HepG2 (cell line): ENCODE data around the gene CD164L2. TPM values are rescaled to one million over a fixed set of nuclear protein-coding genes. Genes with fewer than 3 reads are reported as not detected.
A peak's percentile ranks its signal among the peaks of the same experiment; 100 is the strongest.

ENCODE experiments used
- ATM ChIP-seq: fragments of 450-650 bp; IDR thresholded peaks from 2 replicates; pipeline ENCODE4 v1.7.1; 2017; ENCODE audit warnings: mild to moderate bottlenecking, borderline replicate concordance
- CSRNP1 ChIP-seq: sonication (generic); formaldehyde crosslinking; IDR thresholded peaks from 2 replicates; pipeline ENCODE4 v1.8.1; 2023; ENCODE audit warnings: mild to moderate bottlenecking, missing genetic modification reagents
- IRF1 ChIP-seq: sonication (generic); formaldehyde crosslinking; IDR thresholded peaks from 2 replicates; pipeline ENCODE4 v1.4.0; 2020; ENCODE audit warnings: low read depth, mild to moderate bottlenecking, missing genetic modification reagents
- MBD4 ChIP-seq: IDR thresholded peaks from 2 replicates; pipeline ENCODE4 v1.6.1; 2012; ENCODE audit warnings: low read length, inconsistent platforms, borderline replicate concordance
- NR2F1 ChIP-seq, 2 experiments: fragments of 450-650 bp in 1 of 2; formaldehyde crosslinking in 1 of 2; IDR thresholded peaks; 2 replicates each; pipeline versions ENCODE4 v1.5.0 to v1.6.1; 2016 to 2020; ENCODE audit warnings: mild to moderate bottlenecking in 1 of 2, missing compliant biosample characterization in 1 of 2, missing genetic modification reagents in 1 of 2, moderate library complexity in 1 of 2
- TERF1 ChIP-seq: sonication (generic); formaldehyde crosslinking; IDR thresholded peaks from 2 replicates; pipeline ENCODE4 v1.8.0; 2022; ENCODE audit warnings: mild to moderate bottlenecking, missing genetic modification reagents, moderate library complexity
- ZBTB20 ChIP-seq: sonication (generic); formaldehyde crosslinking; IDR thresholded peaks from 2 replicates; pipeline ENCODE4 v1.8.1; 2023; ENCODE audit warnings: missing genetic modification reagents, low read depth, mild to moderate bottlenecking, borderline replicate concordance
- ZBTB37 ChIP-seq: sonication (generic); formaldehyde crosslinking; IDR thresholded peaks from 2 replicates; pipeline ENCODE4 v1.4.0; 2020; ENCODE audit warnings: mild to moderate bottlenecking, missing genetic modification reagents
- ZBTB8A ChIP-seq: sonication (generic); formaldehyde crosslinking; IDR thresholded peaks from 2 replicates; pipeline ENCODE4 v1.4.0; 2020; ENCODE audit warnings: mild to moderate bottlenecking, low read depth, missing genetic modification reagents, borderline replicate concordance
- ZKSCAN8 ChIP-seq: IDR thresholded peaks from 2 replicates; pipeline ENCODE4 v1.6.1; 2016; ENCODE audit warnings: borderline replicate concordance, missing genetic modification reagents, missing compliant biosample characterization
- ZNF207 ChIP-seq: fragments of 450-650 bp; IDR thresholded peaks from 2 replicates; pipeline ENCODE4 v1.6.1; 2016; ENCODE audit warnings: antibody characterized with exemption, borderline replicate concordance
- ZNF276 ChIP-seq: sonication (generic); formaldehyde crosslinking; IDR thresholded peaks from 2 replicates; pipeline ENCODE4 v1.4.0; 2020; ENCODE audit warnings: mild to moderate bottlenecking, low read depth, missing genetic modification reagents
- ZNF281 ChIP-seq: sonication (generic); formaldehyde crosslinking; IDR thresholded peaks from 2 replicates; pipeline ENCODE4 v1.4.0; 2020; ENCODE audit warnings: missing genetic modification reagents, borderline replicate concordance
- ZNF282 ChIP-seq: fragments of 450-650 bp; IDR thresholded peaks from 2 replicates; pipeline ENCODE4 v1.6.1; 2018; ENCODE audit not compliant: partially characterized antibody
- ZNF704 ChIP-seq: sonication (generic); formaldehyde crosslinking; IDR thresholded peaks from 2 replicates; pipeline ENCODE4 v1.8.1; 2023; ENCODE audit warnings: mild to moderate bottlenecking, inconsistent platforms, moderate library complexity, missing genetic modification reagents, borderline replicate concordance
- ZNF781 ChIP-seq: sonication (generic); formaldehyde crosslinking; IDR thresholded peaks from 2 replicates; pipeline ENCODE4 v1.5.1; 2020; ENCODE audit warnings: borderline replicate concordance, mild to moderate bottlenecking, missing genetic modification reagents; ENCODE audit errors: not compliant biosample characterization
- polyA plus RNA-seq, 8 experiments: library from polyadenylated mRNA; depleted of rRNA in 3 of 8; stranded (reverse) in 7 of 8; unstranded in 1 of 8; fragments of >200 nt; fragmentation: Illumina TruSeq in 4 of 8; extraction: Trizol in 4 of 8; gene quantifications; 2 replicates each; pipeline versions ENCODE4 v1.2.1 to v1.2.3, GENCODE V29; 2011 to 2016; ENCODE audit warnings: low read depth in 4 of 8, missing spikeins in 1 of 8, mixed read lengths in 1 of 8; ENCODE audit not compliant: insufficient read depth in 1 of 8
- total RNA-seq, 5 experiments: library from RNA; depleted of rRNA; stranded (reverse); fragments of >200 nt; fragmentation: Illumina TruSeq; extraction: Trizol; gene quantifications; 2 replicates each; pipeline ENCODE4 v1.2.3, GENCODE V29; 2016; ENCODE audit warnings: low read depth in 1 of 5

Gene CD164L2
- total and polyA plus RNA-seq, 2 of the 13 experiments (the other 11 are each of a cell fraction or from before 2014, with no cell fraction given) = not detected

- TF ChIP-seq ZNF281 (peak; percentile 66; the same call in 1 of the 2 replicates), ZNF781 (no peak), MBD4 (no peak), ATM (no peak), ZBTB37 (no peak), IRF1 (CRISPR knock-in tag) (no peak), TERF1 (CRISPR knock-in tag) (no peak), ZKSCAN8 (CRISPR knock-in tag) (no peak), ZNF276 (CRISPR knock-in tag) (no peak), ZNF704 (no peak), NR2F1 (CRISPR knock-in tag; IDR thresholded peaks at IDR 0.05) (no peak), ZBTB8A (CRISPR knock-in tag) (no peak), ZNF282 (no peak), CSRNP1 (CRISPR knock-in tag) (no peak), ZBTB20 (CRISPR knock-in tag) (no peak), ZNF207 (no peak)
Measured at GRCh38 chr1:27392096-27392777, 9.1 kb upstream of the CD164L2 start, which contains the start of gene GPR3 (continued).
